Liver (tissue), 3 donors: ENCODE results near the gene MAML3.

ENCODE experiments used
- GABPA ChIP-seq, 2 donors: IDR thresholded peaks in 1 of 2; conservative IDR thresholded peaks in 1 of 2; 2 replicates each; pipeline ENCODE4 v1.6.1; 2016; ENCODE audit warnings: antibody characterized with exemption in 2 of 2, mild to moderate bottlenecking in 1 of 2, moderate library complexity in 1 of 2
- TAF1 ChIP-seq: conservative IDR thresholded peaks from 2 replicates; pipeline ENCODE4 v1.6.1; 2016; ENCODE audit warnings: antibody characterized with exemption, mild to moderate bottlenecking
- TF ChIP-seq, protein P1 (sequence below): fragments of 150-350 bp; IDR thresholded peaks from 2 replicates; pipeline ENCODE4 v1.5.1; 2017; ENCODE audit warnings: improper control_type of control experiment, low read depth, low read length; ENCODE audit not compliant: missing input control
- TF ChIP-seq, protein P2 (sequence below): IDR thresholded peaks from 2 replicates; pipeline ENCODE4 v1.6.1; 2016; ENCODE audit warnings: antibody characterized with exemption, mild to moderate bottlenecking
- TF ChIP-seq, protein P3 (sequence below): IDR thresholded peaks from 2 replicates; pipeline ENCODE4 v1.6.1; 2016; ENCODE audit warnings: antibody characterized with exemption
- TF ChIP-seq, protein P4 (sequence below): IDR thresholded peaks from 2 replicates; pipeline ENCODE4 v1.6.1; 2016; ENCODE audit warnings: antibody characterized with exemption
- TF ChIP-seq, protein P5 (sequence below): IDR thresholded peaks from 2 replicates; pipeline ENCODE4 v1.6.1; 2016; ENCODE audit warnings: antibody characterized with exemption
- donor health status: healthy.
- donor health status: healthy.

DNA sequence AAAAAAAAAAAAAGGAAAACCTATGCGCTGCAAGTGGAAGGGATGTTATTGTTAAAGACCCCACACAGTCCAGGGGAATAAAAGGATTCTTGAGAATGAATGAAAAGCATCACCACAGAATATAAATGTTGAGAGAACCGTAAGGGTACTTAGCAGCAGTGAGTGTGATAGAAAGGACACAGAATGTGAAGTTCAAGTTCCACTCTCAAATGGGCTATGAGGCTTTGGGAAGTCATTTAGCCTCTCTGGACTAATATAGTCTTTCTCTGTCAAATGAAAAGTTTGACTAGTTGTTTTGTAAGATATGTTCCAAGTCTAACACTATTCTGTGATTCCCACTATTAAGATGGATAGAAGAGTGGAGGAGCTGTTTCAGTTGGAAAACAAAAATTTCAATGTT lies 35.8 kb upstream of the MAML3 start:
- TF ChIP-seq, protein P1, sequence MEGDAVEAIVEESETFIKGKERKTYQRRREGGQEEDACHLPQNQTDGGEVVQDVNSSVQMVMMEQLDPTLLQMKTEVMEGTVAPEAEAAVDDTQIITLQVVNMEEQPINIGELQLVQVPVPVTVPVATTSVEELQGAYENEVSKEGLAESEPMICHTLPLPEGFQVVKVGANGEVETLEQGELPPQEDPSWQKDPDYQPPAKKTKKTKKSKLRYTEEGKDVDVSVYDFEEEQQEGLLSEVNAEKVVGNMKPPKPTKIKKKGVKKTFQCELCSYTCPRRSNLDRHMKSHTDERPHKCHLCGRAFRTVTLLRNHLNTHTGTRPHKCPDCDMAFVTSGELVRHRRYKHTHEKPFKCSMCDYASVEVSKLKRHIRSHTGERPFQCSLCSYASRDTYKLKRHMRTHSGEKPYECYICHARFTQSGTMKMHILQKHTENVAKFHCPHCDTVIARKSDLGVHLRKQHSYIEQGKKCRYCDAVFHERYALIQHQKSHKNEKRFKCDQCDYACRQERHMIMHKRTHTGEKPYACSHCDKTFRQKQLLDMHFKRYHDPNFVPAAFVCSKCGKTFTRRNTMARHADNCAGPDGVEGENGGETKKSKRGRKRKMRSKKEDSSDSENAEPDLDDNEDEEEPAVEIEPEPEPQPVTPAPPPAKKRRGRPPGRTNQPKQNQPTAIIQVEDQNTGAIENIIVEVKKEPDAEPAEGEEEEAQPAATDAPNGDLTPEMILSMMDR = no peak
- TF ChIP-seq, protein P2, sequence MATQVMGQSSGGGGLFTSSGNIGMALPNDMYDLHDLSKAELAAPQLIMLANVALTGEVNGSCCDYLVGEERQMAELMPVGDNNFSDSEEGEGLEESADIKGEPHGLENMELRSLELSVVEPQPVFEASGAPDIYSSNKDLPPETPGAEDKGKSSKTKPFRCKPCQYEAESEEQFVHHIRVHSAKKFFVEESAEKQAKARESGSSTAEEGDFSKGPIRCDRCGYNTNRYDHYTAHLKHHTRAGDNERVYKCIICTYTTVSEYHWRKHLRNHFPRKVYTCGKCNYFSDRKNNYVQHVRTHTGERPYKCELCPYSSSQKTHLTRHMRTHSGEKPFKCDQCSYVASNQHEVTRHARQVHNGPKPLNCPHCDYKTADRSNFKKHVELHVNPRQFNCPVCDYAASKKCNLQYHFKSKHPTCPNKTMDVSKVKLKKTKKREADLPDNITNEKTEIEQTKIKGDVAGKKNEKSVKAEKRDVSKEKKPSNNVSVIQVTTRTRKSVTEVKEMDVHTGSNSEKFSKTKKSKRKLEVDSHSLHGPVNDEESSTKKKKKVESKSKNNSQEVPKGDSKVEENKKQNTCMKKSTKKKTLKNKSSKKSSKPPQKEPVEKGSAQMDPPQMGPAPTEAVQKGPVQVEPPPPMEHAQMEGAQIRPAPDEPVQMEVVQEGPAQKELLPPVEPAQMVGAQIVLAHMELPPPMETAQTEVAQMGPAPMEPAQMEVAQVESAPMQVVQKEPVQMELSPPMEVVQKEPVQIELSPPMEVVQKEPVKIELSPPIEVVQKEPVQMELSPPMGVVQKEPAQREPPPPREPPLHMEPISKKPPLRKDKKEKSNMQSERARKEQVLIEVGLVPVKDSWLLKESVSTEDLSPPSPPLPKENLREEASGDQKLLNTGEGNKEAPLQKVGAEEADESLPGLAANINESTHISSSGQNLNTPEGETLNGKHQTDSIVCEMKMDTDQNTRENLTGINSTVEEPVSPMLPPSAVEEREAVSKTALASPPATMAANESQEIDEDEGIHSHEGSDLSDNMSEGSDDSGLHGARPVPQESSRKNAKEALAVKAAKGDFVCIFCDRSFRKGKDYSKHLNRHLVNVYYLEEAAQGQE = no peak
- TF ChIP-seq, protein P3, sequence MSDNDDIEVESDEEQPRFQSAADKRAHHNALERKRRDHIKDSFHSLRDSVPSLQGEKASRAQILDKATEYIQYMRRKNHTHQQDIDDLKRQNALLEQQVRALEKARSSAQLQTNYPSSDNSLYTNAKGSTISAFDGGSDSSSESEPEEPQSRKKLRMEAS = no peak
- TF ChIP-seq GABPA (IDR thresholded peaks at IDR 0.05 in 1 of 2, conservative IDR thresholded peaks at IDR 0.05 in 1 of 2) = no peak
- TF ChIP-seq, protein P4, sequence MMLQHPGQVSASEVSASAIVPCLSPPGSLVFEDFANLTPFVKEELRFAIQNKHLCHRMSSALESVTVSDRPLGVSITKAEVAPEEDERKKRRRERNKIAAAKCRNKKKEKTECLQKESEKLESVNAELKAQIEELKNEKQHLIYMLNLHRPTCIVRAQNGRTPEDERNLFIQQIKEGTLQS = no peak
- no peak for TF ChIP-seq TAF1
- TF ChIP-seq, protein P5, sequence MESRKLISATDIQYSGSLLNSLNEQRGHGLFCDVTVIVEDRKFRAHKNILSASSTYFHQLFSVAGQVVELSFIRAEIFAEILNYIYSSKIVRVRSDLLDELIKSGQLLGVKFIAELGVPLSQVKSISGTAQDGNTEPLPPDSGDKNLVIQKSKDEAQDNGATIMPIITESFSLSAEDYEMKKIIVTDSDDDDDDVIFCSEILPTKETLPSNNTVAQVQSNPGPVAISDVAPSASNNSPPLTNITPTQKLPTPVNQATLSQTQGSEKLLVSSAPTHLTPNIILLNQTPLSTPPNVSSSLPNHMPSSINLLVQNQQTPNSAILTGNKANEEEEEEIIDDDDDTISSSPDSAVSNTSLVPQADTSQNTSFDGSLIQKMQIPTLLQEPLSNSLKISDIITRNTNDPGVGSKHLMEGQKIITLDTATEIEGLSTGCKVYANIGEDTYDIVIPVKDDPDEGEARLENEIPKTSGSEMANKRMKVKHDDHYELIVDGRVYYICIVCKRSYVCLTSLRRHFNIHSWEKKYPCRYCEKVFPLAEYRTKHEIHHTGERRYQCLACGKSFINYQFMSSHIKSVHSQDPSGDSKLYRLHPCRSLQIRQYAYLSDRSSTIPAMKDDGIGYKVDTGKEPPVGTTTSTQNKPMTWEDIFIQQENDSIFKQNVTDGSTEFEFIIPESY = no peak
